ENCODE data around the gene OR1F1. TPM values are rescaled to one million over a fixed set of nuclear protein-coding genes. Genes with fewer than 3 reads are reported as not detected.

OR1F1 gene
- total RNA-seq, 1 experiment from 2014 or later: not detected

DNA sequence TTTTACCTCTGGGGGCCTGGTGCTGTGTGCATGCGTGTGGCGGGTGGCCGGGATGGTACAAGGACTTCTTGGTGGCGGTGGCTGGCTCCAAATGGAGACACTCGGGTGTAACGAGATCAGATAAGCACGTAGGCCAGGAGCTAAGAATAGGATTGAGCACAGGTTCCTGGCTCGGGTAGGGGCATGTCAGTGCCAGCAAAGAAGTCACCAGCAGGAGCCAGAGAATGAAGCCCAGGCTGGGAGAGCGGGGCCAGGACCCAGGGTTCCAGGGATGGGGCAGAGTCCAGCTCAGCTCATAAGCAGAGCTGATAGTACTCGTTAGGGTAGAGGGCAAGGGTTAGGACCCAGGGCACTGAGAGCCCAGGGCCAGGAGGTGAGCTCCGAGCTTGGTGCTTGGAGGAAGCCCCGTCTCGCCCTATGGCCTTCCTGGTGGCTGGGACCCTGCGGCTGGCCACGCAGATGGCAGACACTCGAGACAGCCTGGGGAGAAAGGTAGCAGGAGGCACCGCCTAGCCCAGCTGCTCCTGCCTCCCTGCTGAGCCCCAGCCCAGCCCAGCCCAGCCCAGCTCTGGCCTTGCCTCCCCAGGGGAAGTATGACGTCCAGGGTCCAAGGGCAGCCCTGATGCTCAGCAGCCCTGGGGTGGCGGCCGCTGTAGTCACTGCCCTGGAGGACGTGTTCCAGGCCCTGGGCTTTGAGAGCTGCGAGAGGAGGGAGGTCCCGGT lies 44.2 kb upstream of the OR1F1 start:
- H3K23me2 ChIP-seq (ENCODE audit: insufficient read length, low read depth, low read length, poor library complexity, severe bottlenecking): no peaks in the 10 kb centered on the region
- no peak overlapping the region for H3K4ac ChIP-seq (ENCODE audit: low read depth, low read length)
- Mint-ChIP-seq H3K4me3 (no peak overlapping the region), H3K4me1 (peaks cover 0 to 2% of the 10 kb centered on the region in 2 experiments; a peak in 1 of 4 replicates), H3K27ac (no peak overlapping the region), H3K36me3 (ENCODE audit: insufficient read depth in 1 of 3, low read depth in 3 of 3) (peaks cover 7 to 20% (median 15%) of the 10 kb centered on the region in 3 experiments; a peak in 5 of 7 replicates), H3K27me3 (ENCODE audit: low read depth) (peaks cover 27% of the 10 kb centered on the region), H3K9me3 (no peaks in the 10 kb centered on the region)
- no peaks in the 10 kb centered on the region for H3K27me3 ChIP-seq (ENCODE audit: insufficient read depth, low read length)
- no peak overlapping the region for H3K23ac ChIP-seq (ENCODE audit: insufficient read length, low read depth, low read length)
- no CpG with 5 or more reads among the region's 23 CpGs for WGBS (ENCODE audit: extremely low coverage, insufficient read length, low lambda C conversion rate)
- H3K14ac ChIP-seq (ENCODE audit: insufficient read depth, low read length): no peak overlapping the region; the same call in 1 of the 2 replicates
- no peak overlapping the region for H2BK15ac ChIP-seq (ENCODE audit: low read depth, low read length)
- no peak overlapping the region for H2BK12ac ChIP-seq (ENCODE audit: insufficient read length, low read depth, low read length)
- no peak overlapping the region for H2BK120ac ChIP-seq (ENCODE audit: low read depth, low read length, poor library complexity, severe bottlenecking)
- H3K79me1 ChIP-seq (ENCODE audit: insufficient read depth, low read depth, low read length, poor library complexity, severe bottlenecking): no peaks in the 10 kb centered on the region
- H2AK5ac ChIP-seq (ENCODE audit: insufficient read length, low read length): no peak overlapping the region
- no peak overlapping the region for H4K91ac ChIP-seq (ENCODE audit: insufficient read length, low read depth, low read length)
- H2BK20ac ChIP-seq (ENCODE audit: low read depth, low read length, poor library complexity, severe bottlenecking): no peak overlapping the region
- TF ChIP-seq, protein P1, sequence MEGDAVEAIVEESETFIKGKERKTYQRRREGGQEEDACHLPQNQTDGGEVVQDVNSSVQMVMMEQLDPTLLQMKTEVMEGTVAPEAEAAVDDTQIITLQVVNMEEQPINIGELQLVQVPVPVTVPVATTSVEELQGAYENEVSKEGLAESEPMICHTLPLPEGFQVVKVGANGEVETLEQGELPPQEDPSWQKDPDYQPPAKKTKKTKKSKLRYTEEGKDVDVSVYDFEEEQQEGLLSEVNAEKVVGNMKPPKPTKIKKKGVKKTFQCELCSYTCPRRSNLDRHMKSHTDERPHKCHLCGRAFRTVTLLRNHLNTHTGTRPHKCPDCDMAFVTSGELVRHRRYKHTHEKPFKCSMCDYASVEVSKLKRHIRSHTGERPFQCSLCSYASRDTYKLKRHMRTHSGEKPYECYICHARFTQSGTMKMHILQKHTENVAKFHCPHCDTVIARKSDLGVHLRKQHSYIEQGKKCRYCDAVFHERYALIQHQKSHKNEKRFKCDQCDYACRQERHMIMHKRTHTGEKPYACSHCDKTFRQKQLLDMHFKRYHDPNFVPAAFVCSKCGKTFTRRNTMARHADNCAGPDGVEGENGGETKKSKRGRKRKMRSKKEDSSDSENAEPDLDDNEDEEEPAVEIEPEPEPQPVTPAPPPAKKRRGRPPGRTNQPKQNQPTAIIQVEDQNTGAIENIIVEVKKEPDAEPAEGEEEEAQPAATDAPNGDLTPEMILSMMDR (conservative IDR thresholded peaks at IDR 0.05): no peak
- no peak overlapping the region for H3K9ac ChIP-seq (ENCODE audit: extremely low read depth, insufficient read length, low read length)
- H3K4me1 ChIP-seq (ENCODE audit: insufficient read depth, low read length): no peaks in the 10 kb centered on the region
- H3K4me2 ChIP-seq (ENCODE audit: insufficient read depth, insufficient read length, low read length): no peak overlapping the region
- no peak overlapping the region for H3K18ac ChIP-seq (ENCODE audit: insufficient read length, low read depth, low read length)
- H4K8ac ChIP-seq (replicated peaks; ENCODE audit: insufficient read length, low read depth, low read length): no peak overlapping the region
- H3T11ph ChIP-seq (ENCODE audit: low read length): no peak overlapping the region
- H4K20me1 ChIP-seq (ENCODE audit: control insufficient read depth, insufficient read depth, insufficient read length): no peaks in the 10 kb centered on the region
- no peaks in the 10 kb centered on the region for H3K79me2 ChIP-seq (ENCODE audit: insufficient read depth, low read length)
- no peak overlapping the region for H3K56ac ChIP-seq (ENCODE audit: insufficient read length, low read depth, low read length)
- DNase-seq: no peak
- no peak overlapping the region for H2BK5ac ChIP-seq (ENCODE audit: insufficient read length, low read length)
- H3K27ac ChIP-seq (ENCODE audit: insufficient read length, low read depth, low read length): no peak overlapping the region
- H2AFZ ChIP-seq (ENCODE audit: low read length): no peak overlapping the region
- no peaks in the 10 kb centered on the region for H3K9me3 ChIP-seq (ENCODE audit: control insufficient read depth, low read depth, low read length)
- H4K5ac ChIP-seq (ENCODE audit: insufficient read length, low read depth, low read length): no peak overlapping the region
